NCI-H226 (cell line): ENCODE measurements around the gene CLIC6.

Experiments used
- DNase-seq: peaks from one replicate; pipeline ENCODE4 v3.0.0-alpha.2; 2015

CLIC6 gene

GRCh38 chr21:34668803-34669148, at the start of gene CLIC6:
CLIC6 (plus strand) TSS chr21:34668994; CDS start chr21:34669389, 395 bp downstream.
- no peak for DNase-seq

DNA sequence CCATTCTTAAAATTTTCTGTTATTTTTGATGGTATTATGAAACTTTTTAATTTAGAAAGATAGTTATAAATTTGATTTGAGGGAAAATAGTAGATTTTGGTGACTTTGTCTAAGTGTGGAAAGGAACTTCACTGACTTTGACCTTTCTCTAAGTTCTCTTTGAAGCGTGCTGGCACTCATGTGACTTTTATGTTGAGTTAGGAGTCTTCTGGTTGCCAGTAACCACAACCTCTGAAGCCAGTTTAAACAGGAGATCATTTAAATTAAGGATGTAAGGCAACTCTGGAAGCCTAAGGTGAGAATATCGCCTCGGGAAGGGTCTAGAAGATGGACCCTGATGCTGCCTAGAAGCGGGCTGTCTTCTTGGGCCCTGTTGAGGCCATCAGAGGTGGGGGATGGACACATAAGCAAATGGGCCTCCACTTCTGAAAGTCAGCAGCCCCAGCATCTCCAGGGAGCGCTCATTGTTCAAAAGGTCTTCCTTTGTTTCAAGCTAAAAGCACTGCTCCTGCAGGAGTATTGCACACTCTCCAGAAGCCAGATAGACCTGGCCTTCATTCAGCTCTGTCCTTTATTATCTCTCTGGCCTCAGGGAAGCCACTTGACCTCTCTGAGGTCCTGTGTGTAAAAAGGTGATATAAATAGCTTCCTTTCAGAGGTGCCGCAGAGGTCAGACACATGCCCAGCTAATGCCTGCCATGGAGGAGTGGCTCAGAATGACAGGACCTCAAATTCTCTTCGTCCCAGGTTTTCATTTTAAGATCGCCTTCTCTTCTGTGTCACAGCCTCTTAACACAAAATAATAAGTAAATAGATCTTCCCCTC, 48.7 kb upstream of the CLIC6 start:
- no peak for DNase-seq

DNA sequence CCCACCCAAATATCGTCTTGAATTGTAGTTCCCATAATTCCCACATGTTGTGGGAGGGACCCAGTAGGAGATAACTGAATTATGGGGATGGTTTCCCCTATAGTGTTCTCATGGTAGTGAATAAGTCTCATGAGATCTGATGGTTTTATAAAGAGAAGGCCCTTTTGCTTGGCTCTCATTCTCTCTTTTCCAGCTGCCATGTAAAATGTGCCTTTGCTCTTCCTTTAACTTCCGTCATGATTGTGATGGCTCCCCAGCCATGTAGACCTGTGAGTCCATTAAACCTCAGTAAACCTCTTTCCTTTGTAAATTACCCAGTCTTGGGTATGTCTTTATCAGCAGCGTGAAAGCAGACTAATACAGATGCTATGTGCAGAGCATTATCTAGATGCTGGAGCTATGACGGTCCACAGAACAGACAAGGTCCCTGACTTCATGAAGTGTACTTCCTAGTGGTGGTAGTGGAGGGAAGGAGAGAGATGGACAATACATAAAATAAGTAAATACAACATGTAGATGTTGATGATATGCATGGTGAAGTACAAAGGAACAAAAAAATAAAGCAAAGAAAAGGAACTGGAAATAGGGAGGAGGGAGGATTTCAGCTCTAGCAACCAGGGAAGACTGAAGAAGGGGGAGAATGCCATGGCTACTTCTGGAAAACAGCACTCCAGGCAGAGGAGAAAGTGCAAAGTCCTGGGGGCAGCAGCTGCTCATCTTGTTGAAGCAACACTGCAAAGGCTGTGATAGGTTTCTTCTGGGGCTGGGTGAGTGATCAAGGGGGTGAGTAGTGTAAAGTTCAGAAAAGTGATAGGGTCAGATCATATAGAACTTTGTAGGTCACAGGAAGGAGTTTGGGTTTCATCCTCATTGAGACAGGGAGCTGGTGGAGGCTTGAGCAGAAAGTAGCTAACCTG, 47.1 kb upstream of the CLIC6 start:
- DNase-seq, result no peak

- no peak for DNase-seq
Observed at GRCh38 chr21:34623516-34623915, 45.3 kb upstream of the CLIC6 start.

- DNase-seq, result no peak
Observed at GRCh38 chr21:34625030-34625593, 43.7 kb upstream of the CLIC6 start.

DNA sequence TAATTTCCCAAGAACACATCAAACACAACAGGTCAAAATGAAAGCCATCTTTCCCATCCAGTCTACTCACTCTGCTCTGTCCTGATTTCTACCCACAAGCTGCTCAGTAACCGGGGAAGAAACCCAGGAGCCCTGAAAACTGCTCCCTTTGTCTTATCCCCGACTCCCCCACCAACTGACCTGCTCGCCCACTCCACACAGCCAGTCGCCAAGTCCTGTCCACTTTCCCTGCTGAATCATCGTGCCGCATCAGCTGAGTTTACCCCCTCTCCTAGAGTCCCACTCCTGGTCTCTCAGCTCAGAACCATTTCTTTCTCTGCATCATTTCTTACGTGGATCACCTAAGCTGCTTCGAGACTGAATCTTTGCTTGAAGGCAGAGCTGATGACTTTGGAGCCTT, 42.7 kb upstream of the CLIC6 start:
- no peak for DNase-seq

GRCh38 chr21:34630536-34631143, 38.2 kb upstream of the CLIC6 start:
- DNase-seq, result peak; percentile 24

DNA sequence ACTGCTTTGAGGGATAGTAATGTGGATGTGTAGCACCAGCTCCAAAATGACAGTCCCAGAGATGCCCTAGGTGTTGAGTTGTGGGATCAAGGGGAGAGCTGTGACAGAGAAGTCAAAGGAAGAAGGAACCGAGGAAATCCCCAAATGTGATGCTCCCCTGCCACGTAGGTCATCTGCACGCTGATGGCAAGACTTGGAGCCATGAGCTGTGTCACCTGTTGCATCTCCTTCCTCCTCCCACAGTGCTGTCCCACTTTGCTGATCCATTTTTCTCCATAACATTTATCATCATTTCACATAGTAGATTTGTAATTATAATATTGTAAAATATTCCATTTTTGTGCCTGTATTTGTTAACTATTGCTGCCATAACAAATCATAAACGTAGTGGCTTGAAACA, 36.3 kb upstream of the CLIC6 start:
- DNase-seq, result no peak

GRCh38 chr21:34635307-34635706, 33.5 kb upstream of the CLIC6 start:
- DNase-seq, result no peak

GRCh38 chr21:34636961-34637360, 31.8 kb upstream of the CLIC6 start:
- DNase-seq, result no peak

DNA sequence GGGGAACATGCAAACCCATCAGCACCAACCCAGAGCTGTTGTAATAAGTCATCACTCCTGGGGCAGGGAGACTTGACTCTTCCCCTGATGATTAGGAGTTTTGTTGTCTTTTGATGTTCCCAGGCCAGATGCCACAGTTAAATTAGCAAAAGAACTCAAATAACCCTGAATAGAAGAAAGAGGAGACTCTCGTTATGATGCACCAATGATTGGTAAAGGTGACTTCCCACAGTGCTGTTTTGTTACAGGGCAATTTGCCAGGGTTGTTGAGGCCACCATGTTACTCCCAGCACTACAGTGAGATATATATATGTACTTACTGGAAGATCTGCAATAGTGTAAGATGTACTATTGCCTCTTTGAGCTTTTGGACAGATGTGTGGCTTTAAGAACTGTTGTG, 29.5 kb upstream of the CLIC6 start:
- no peak for DNase-seq

- DNase-seq, result no peak
Observed at GRCh38 chr21:34639882-34640788, 28.7 kb upstream of the CLIC6 start.

GRCh38 chr21:34640858-34641257, 27.9 kb upstream of the CLIC6 start:
- DNase-seq, result peak; percentile 73

GRCh38 chr21:34642211-34643075, 26.4 kb upstream of the CLIC6 start:
- peak; percentile 30 for DNase-seq

DNA sequence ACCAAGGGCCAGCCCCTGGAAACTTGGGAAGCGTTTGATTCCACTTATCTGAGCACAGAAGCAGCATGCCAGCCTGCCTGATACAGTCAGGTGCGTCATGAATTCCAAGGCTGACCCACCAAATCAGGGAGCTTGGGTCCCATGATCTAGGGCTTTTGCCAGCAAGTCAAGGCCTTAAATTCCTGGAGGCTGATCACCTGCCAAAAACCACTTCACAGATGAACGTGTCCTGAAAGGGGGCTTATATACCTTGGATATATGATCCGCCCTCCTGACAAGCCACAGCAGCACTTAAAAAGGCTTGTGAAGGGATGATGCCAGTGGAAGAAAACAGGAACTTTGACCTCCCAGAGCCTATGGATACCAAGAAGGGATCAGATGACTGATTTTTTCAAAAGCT, 24.0 kb upstream of the CLIC6 start:
- peak; percentile 47 for DNase-seq

DNA sequence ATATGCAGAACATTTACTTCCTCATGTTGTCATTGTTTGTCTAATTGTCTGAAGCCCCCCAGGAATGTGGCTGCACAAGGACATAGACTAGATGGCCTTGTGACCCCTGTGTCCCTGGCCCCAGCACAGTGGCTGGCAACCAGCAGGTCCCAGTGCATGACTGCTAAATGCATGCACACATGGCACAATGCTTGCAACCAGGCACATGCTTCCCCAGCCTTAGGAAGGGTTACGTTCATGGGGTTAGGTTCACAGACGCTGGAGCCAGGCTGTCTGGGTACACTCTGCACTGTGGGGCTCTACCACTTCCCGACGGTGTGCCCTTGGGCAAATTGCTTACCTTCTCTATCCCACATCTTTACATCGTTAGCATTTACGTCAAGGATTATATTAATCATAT, 21.2 kb upstream of the CLIC6 start:
- DNase-seq, result no peak

- no peak for DNase-seq
Observed at GRCh38 chr21:34648739-34649297, 20.0 kb upstream of the CLIC6 start.

- DNase-seq, result no peak
Observed at GRCh38 chr21:34649400-34649799, 19.4 kb upstream of the CLIC6 start.

DNA sequence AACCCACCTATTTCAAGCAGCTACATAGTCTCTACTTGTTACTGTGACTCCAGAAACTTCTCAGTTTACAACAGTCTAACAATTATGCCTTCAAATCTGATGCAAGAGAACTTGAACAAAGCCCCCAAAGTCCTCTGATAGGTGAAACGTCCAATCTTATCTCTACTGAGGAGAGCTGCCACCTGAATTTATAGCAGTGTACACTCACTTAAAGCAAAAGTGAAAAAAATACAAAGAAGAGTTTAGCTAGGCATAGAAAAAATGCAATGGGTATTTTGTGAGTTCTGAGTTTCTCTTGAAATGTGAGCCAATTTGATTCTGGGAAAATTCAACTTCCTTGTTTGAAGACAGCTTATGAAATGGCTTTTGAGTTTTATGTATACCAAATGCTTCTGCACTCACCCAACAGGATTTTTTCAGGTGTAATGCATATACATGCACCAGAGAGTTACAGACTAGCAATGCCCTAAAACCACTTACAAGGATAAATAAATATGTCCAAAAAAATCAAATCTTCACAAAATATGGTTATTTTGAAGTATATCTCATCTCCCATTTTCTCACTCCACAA, 17.8 kb upstream of the CLIC6 start:
- DNase-seq, result no peak

DNA sequence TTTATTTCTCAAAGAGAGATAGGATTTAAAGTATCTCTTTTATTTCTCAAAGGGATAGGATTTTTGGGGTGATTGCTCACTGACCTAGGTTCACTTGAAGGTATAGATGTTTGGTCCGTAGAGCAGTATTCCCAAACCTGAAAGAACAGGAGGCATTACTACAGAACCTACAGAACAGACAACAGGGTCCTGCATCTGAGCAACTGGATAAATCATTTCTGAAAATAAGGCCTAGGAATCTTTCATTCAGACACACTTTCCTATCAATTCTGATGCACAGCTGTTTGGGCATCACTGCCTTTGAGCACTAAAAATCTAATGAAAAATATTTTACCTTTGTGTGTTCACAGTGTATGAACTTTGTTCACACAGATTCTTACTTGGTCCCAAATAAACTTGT, 17.2 kb upstream of the CLIC6 start:
- no peak for DNase-seq
